ENCODE data around the gene VPS8. TPM values are rescaled to one million over a fixed set of nuclear protein-coding genes. Genes with fewer than 3 reads are reported as not detected.

Gene VPS8
- total RNA-seq, 1 experiment from 2014 or later: 37.6 TPM

DNA sequence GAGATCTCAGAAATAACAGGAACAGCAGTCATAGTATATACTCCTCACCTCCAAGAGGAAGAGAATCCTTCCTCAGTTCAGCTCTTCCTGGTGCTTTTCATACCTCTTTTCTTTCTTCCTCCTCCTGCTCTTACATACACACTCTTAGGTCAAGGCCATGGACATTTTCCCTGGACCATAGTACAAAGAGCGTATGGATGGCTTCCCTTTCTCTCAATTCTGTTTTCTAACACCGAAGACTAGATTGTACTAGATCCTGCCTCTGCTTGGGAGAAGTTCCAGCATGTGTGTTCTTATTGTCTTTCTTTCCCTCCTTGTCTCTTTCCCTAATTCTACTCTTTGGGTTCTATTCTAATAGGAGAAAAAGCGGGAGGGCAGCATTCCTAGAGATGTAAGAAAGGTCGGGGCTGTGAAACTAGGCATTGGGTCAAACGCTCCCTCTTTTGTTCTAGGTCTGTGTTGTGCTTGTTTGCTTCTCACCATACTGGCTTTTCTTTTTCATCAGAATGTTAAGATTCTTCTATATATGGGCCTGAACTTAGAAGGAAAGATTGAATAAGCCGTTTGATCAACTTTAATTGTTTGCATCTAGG is 77.4 kb downstream of the VPS8 start:
- H3K4me2 ChIP-seq (ENCODE audit: low read length): no peak overlapping the region
- H3K27me3 ChIP-seq (ENCODE audit: insufficient read depth, low read length): no peaks in the 10 kb centered on the region
- no peaks in the 10 kb centered on the region for H4K20me1 ChIP-seq (ENCODE audit: insufficient read depth)
- H2AFZ ChIP-seq (ENCODE audit: low read depth, low read length, poor library complexity, severe bottlenecking): no peak overlapping the region
- no peaks in the 10 kb centered on the region for H3K4me1 ChIP-seq (ENCODE audit: control insufficient read depth in 1 of 2, insufficient read depth in 2 of 2, low read length in 2 of 2)
- no peak overlapping the region for H3K4me3 ChIP-seq (replicated peaks in 1 of 2; ENCODE audit: low read depth in 1 of 2, low read length in 2 of 2)
- ATAC-seq (no peak), DNase-seq (ENCODE audit: low read depth, low spot score) (no peak)
- ChIA-PET POLR2A (no interaction called here), CTCF (no interaction called here), RAD21 (ENCODE audit: low non-redundant PET in 1 of 2, low total read pairs in 2 of 2, uncharacterized antibody in 2 of 2, unreplicated experiment in 2 of 2) (no interaction called here)
- H3K79me2 ChIP-seq (ENCODE audit: insufficient read depth, low read length): no peaks in the 10 kb centered on the region
- no peak overlapping the region for H3K27ac ChIP-seq (ENCODE audit: low read depth, low read length)
- intact Hi-C loops (cut with micrococcal nuclease): no loop called here
- TF ChIP-seq ATF3 (IDR thresholded peaks at IDR 0.05): no peak
- TF ChIP-seq SRF (IDR thresholded peaks at IDR 0.05; ENCODE audit: low read depth): no peak
- TF ChIP-seq CBX3 (IDR thresholded peaks at IDR 0.05; ENCODE audit: low read depth): no peak
- no peak for TF ChIP-seq ZFX (IDR thresholded peaks at IDR 0.05)
- TF ChIP-seq ZNF274 (IDR thresholded peaks at IDR 0.05; ENCODE audit: low read depth, low read length): no peak
- TF ChIP-seq CTCF (IDR thresholded peaks at IDR 0.05 in 2 of 3, conservative IDR thresholded peaks at IDR 0.05 in 1 of 3; ENCODE audit: borderline replicate concordance in 1 of 3, insufficient read depth in 1 of 3, low read depth in 2 of 3, low read length in 2 of 3): no peak
- BruUV-seq (replicated peaks): no TSS peak
- no peaks in the 10 kb centered on the region; a peak in 1 of 4 replicates for H3K36me3 ChIP-seq (ENCODE audit: control insufficient read depth in 1 of 2, insufficient read depth in 2 of 2, low read length in 2 of 2)
- no peaks in the 10 kb centered on the region for H3K9me3 ChIP-seq (ENCODE audit: control insufficient read depth in 1 of 2, insufficient read depth in 1 of 2, low read depth in 1 of 2, low read length in 2 of 2)
- H3K9ac ChIP-seq (ENCODE audit: low read length): no peak overlapping the region
- H3K9me2 ChIP-seq (ENCODE audit: insufficient read depth): no peaks in the 10 kb centered on the region

GRCh38 chr3:184894051-184894450 is 82.1 kb downstream of the VPS8 start:
- Histone ChIP-seq H3K79me2 (ENCODE audit: insufficient read depth, low read length) (no peaks in the 10 kb centered on the region), H3K4me3 (replicated peaks in 1 of 2; ENCODE audit: low read depth in 1 of 2, low read length in 2 of 2) (no peak overlapping the region), H3K36me3 (ENCODE audit: control insufficient read depth in 1 of 2, insufficient read depth in 2 of 2, low read length in 2 of 2) (no peaks in the 10 kb centered on the region), H3K4me2 (ENCODE audit: low read length) (no peak overlapping the region), H3K9me3 (ENCODE audit: control insufficient read depth in 1 of 2, insufficient read depth in 1 of 2, low read depth in 1 of 2, low read length in 2 of 2) (no peaks in the 10 kb centered on the region), H3K9ac (ENCODE audit: low read length) (no peak overlapping the region), H3K27ac (ENCODE audit: low read depth, low read length) (no peak overlapping the region), H3K27me3 (ENCODE audit: insufficient read depth, low read length) (no peaks in the 10 kb centered on the region), H4K20me1 (ENCODE audit: insufficient read depth) (no peaks in the 10 kb centered on the region), H2AFZ (ENCODE audit: low read depth, low read length, poor library complexity, severe bottlenecking) (no peak overlapping the region), H3K4me1 (ENCODE audit: control insufficient read depth in 1 of 2, insufficient read depth in 2 of 2, low read length in 2 of 2) (no peaks in the 10 kb centered on the region), H3K9me2 (ENCODE audit: insufficient read depth) (no peaks in the 10 kb centered on the region)
- DNase-seq (ENCODE audit: low read depth, low spot score) (no peak), ATAC-seq (no peak)
- RAD21 ChIA-PET (ENCODE audit: low non-redundant PET in 1 of 2, low total read pairs in 2 of 2, uncharacterized antibody in 2 of 2, unreplicated experiment in 2 of 2): no interaction called here
- BruUV-seq (replicated peaks): no TSS peak
- POLR2A ChIA-PET: no interaction called here
- intact Hi-C loops (cut with micrococcal nuclease): no loop called here
- CTCF ChIA-PET: no interaction called here
- TF ChIP-seq ZNF274 (IDR thresholded peaks at IDR 0.05; ENCODE audit: low read depth, low read length): no peak
- no peak for TF ChIP-seq ZFX (IDR thresholded peaks at IDR 0.05)
- no peak for TF ChIP-seq SIN3A (IDR thresholded peaks at IDR 0.05; ENCODE audit: low read depth)
- TF ChIP-seq POLR2A (IDR thresholded peaks at IDR 0.05; ENCODE audit: borderline replicate concordance, extremely low read depth, insufficient read depth, insufficient read length): no peak
- no peak for TF ChIP-seq ELF1 (IDR thresholded peaks at IDR 0.05; ENCODE audit: borderline replicate concordance, low read depth)
- TF ChIP-seq POLR2AphosphoS5 (IDR thresholded peaks at IDR 0.05; ENCODE audit: low read depth, low read length): no peak
- no peak for TF ChIP-seq CTCF (IDR thresholded peaks at IDR 0.05 in 2 of 3, conservative IDR thresholded peaks at IDR 0.05 in 1 of 3; ENCODE audit: borderline replicate concordance in 1 of 3, insufficient read depth in 1 of 3, low read depth in 2 of 3, low read length in 2 of 3)
- no peak for TF ChIP-seq EZH2 (IDR thresholded peaks at IDR 0.05)
- no peak for TF ChIP-seq REST (IDR thresholded peaks at IDR 0.05; ENCODE audit: low read depth)

All from HCT116 (cell line).